ENCODE results near the gene SLC16A11.

DNA sequence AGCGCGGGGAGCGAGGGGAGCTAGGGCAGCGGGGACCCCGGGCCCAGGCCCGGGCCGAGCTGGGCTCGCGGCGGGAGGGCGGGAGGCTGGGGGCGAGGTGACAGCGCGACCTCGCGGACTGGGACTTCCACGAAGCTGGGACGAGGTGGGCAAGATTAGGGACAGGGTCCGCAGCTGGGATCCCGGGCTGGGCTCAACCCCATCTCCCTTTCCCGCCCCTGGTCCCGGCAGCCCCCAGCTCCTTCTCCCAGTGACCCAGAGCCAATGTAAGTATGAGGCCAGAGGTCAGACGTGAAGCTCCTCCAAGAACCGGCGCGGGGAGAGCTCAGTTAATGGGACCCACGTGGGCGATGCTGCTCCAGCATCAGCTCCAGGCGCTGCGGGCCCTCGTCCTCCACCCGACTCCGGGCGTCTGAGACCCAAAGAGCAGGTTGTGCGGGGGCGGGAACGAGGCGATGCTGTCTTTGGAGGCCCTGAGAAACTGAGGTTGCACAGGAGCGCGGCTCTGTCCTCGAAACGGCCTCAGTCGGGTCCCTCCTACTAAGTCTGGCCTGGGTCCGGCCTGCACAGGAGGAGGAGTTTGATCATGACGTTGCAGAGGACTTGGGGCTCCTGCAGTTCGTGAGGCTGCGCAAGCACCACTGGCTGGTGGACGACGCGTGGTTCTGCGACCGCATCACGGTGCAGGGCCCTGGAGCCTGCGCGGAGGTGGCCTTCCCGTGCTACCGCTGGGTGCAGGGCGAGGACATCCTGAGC lies 47.5 kb downstream of the SLC16A11 start:
- TF ChIP-seq, protein P1, sequence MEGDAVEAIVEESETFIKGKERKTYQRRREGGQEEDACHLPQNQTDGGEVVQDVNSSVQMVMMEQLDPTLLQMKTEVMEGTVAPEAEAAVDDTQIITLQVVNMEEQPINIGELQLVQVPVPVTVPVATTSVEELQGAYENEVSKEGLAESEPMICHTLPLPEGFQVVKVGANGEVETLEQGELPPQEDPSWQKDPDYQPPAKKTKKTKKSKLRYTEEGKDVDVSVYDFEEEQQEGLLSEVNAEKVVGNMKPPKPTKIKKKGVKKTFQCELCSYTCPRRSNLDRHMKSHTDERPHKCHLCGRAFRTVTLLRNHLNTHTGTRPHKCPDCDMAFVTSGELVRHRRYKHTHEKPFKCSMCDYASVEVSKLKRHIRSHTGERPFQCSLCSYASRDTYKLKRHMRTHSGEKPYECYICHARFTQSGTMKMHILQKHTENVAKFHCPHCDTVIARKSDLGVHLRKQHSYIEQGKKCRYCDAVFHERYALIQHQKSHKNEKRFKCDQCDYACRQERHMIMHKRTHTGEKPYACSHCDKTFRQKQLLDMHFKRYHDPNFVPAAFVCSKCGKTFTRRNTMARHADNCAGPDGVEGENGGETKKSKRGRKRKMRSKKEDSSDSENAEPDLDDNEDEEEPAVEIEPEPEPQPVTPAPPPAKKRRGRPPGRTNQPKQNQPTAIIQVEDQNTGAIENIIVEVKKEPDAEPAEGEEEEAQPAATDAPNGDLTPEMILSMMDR (IDR thresholded peaks at IDR 0.05): no peak
- TF ChIP-seq ZC3H11A (IDR thresholded peaks at IDR 0.05) (no peak), MAX (IDR thresholded peaks at IDR 0.05) (no peak)
